ENCODE data around the gene SPEM1.

Gene SPEM1

GRCh38 chr17:7445619-7445968 lies 25.5 kb downstream of the SPEM1 start:
- Mint-ChIP-seq H3K9me3 (no peaks in the 10 kb centered on the region), H3K4me3 (peak overlapping the region; percentile 78 to 85), H3K4me1 (peaks cover 18% of the 10 kb centered on the region in 2 donors), H3K27ac (no peak overlapping the region), H3K36me3 (peaks cover 0 to 4% of the 10 kb centered on the region in 2 donors), H3K27me3 (peaks cover 62 to 80% of the 10 kb centered on the region in 2 donors)
- no peak for DNase-seq
- peak; percentile 66 to 68 for ATAC-seq (replicated peaks)

GRCh38 chr17:7448461-7448860 lies 28.3 kb downstream of the SPEM1 start:
- H3K9me3 Mint-ChIP-seq, result no peaks in the 10 kb centered on the region
- peaks cover 35 to 57% of the 10 kb centered on the region in 2 donors for H3K27me3 Mint-ChIP-seq
- H3K36me3 Mint-ChIP-seq, result peaks cover 0 to 4% of the 10 kb centered on the region in 2 donors
- H3K4me1 Mint-ChIP-seq, result peaks cover 14% of the 10 kb centered on the region in 2 donors
- DNase-seq (no peak), ATAC-seq (replicated peaks) (no peak)
- peak overlapping the region; percentile 4 for H3K27ac Mint-ChIP-seq
- no peak overlapping the region for H3K4me3 Mint-ChIP-seq

GRCh38 chr17:7459961-7460545 lies 39.9 kb downstream of the SPEM1 start:
- Mint-ChIP-seq H3K4me1 (peaks cover 8 to 13% of the 10 kb centered on the region in 2 donors), H3K27me3 (no peaks in the 10 kb centered on the region), H3K27ac (no peak overlapping the region), H3K36me3 (peaks cover 18 to 32% of the 10 kb centered on the region in 2 donors), H3K4me3 (no peak overlapping the region), H3K9me3 (no peaks in the 10 kb centered on the region)
- DNase-seq, result no peak
- no peak for ATAC-seq (replicated peaks)

- DNase-seq (no peak), ATAC-seq (replicated peaks) (no peak)
- H3K4me3 Mint-ChIP-seq, result no peak overlapping the region
- peaks cover 6 to 10% of the 10 kb centered on the region in 2 donors for H3K4me1 Mint-ChIP-seq
- peak overlapping the region; percentile 33 for H3K27ac Mint-ChIP-seq
- no peaks in the 10 kb centered on the region for H3K9me3 Mint-ChIP-seq
- H3K36me3 Mint-ChIP-seq, result peaks cover 22 to 37% of the 10 kb centered on the region in 2 donors
- H3K27me3 Mint-ChIP-seq, result no peaks in the 10 kb centered on the region
Observed at GRCh38 chr17:7460850-7461660, 40.9 kb downstream of the SPEM1 start.

GRCh38 chr17:7462474-7463371 lies 42.6 kb downstream of the SPEM1 start:
- Mint-ChIP-seq H3K4me1 (peaks cover 14 to 17% of the 10 kb centered on the region in 2 donors), H3K9me3 (no peaks in the 10 kb centered on the region), H3K36me3 (peaks cover 33 to 48% of the 10 kb centered on the region in 2 donors), H3K27ac (peak overlapping the region; percentile 76), H3K4me3 (peak overlapping the region in 1 of 2 donors; percentile 45), H3K27me3 (no peaks in the 10 kb centered on the region)
- DNase-seq, result no peak
- no peak for ATAC-seq (replicated peaks)

GRCh38 chr17:7463372-7463846 lies 43.3 kb downstream of the SPEM1 start:
- DNase-seq (no peak), ATAC-seq (replicated peaks) (no peak)
- Mint-ChIP-seq H3K4me1 (peaks cover 15 to 24% of the 10 kb centered on the region in 2 donors), H3K9me3 (no peaks in the 10 kb centered on the region), H3K4me3 (no peak overlapping the region), H3K27ac (no peak overlapping the region), H3K36me3 (peaks cover 33 to 48% of the 10 kb centered on the region in 2 donors), H3K27me3 (no peaks in the 10 kb centered on the region)

- peaks cover 17 to 28% of the 10 kb centered on the region in 2 donors for H3K4me1 Mint-ChIP-seq
- DNase-seq (no peak), ATAC-seq (replicated peaks) (no peak)
- peak overlapping the region; percentile 20 for H3K27ac Mint-ChIP-seq
- no peaks in the 10 kb centered on the region for H3K27me3 Mint-ChIP-seq
- no peaks in the 10 kb centered on the region for H3K9me3 Mint-ChIP-seq
- no peak overlapping the region for H3K4me3 Mint-ChIP-seq
- peaks cover 33 to 43% of the 10 kb centered on the region in 2 donors for H3K36me3 Mint-ChIP-seq
Observed at GRCh38 chr17:7464081-7464480, 44.0 kb downstream of the SPEM1 start.

- no peak overlapping the region for H3K27ac Mint-ChIP-seq
- H3K9me3 Mint-ChIP-seq, result no peaks in the 10 kb centered on the region
- H3K4me1 Mint-ChIP-seq, result peaks cover 17 to 28% of the 10 kb centered on the region in 2 donors
- DNase-seq (no peak), ATAC-seq (replicated peaks) (no peak)
- H3K27me3 Mint-ChIP-seq, result no peaks in the 10 kb centered on the region
- no peak overlapping the region for H3K4me3 Mint-ChIP-seq
- peaks cover 30 to 39% of the 10 kb centered on the region in 2 donors for H3K36me3 Mint-ChIP-seq
Observed at GRCh38 chr17:7465597-7466275, 45.6 kb downstream of the SPEM1 start.

GRCh38 chr17:7466318-7466638 lies 46.2 kb downstream of the SPEM1 start:
- Mint-ChIP-seq H3K27ac (no peak overlapping the region), H3K36me3 (peaks cover 26 to 34% of the 10 kb centered on the region in 2 donors)

GRCh38 chr17:7466639-7467341 lies 46.7 kb downstream of the SPEM1 start:
- H3K27me3 Mint-ChIP-seq, result no peaks in the 10 kb centered on the region
- no peaks in the 10 kb centered on the region for H3K9me3 Mint-ChIP-seq
- DNase-seq, result no peak
- peak overlapping the region in 1 of 2 donors; percentile 15 for H3K4me3 Mint-ChIP-seq
- peak overlapping the region; percentile 88 for H3K27ac Mint-ChIP-seq
- H3K4me1 Mint-ChIP-seq, result peaks cover 18 to 30% of the 10 kb centered on the region in 2 donors
- ATAC-seq (replicated peaks), result no peak
- peaks cover 25 to 32% of the 10 kb centered on the region in 2 donors for H3K36me3 Mint-ChIP-seq

More at GRCh38 chr17:7466318-7466638, 46.2 kb downstream of the SPEM1 start:
- peak overlapping the region in 1 of 2 donors; percentile 15 for H3K4me3 Mint-ChIP-seq
- H3K27me3 Mint-ChIP-seq, result no peaks in the 10 kb centered on the region
- ATAC-seq (replicated peaks), result no peak
- no peak for DNase-seq
- H3K4me1 Mint-ChIP-seq, result peaks cover 17 to 28% of the 10 kb centered on the region in 2 donors
- no peaks in the 10 kb centered on the region for H3K9me3 Mint-ChIP-seq

GRCh38 chr17:7467498-7467897 lies 47.4 kb downstream of the SPEM1 start:
- Mint-ChIP-seq H3K27me3 (no peaks in the 10 kb centered on the region), H3K4me3 (no peak overlapping the region), H3K4me1 (peaks cover 20 to 35% of the 10 kb centered on the region in 2 donors), H3K36me3 (peaks cover 25 to 32% of the 10 kb centered on the region in 2 donors), H3K27ac (no peak overlapping the region), H3K9me3 (no peaks in the 10 kb centered on the region)
- ATAC-seq (replicated peaks) (no peak), DNase-seq (no peak)

- H3K36me3 Mint-ChIP-seq, result peaks cover 24 to 26% of the 10 kb centered on the region in 2 donors
- H3K27me3 Mint-ChIP-seq, result no peaks in the 10 kb centered on the region
- H3K4me1 Mint-ChIP-seq, result peaks cover 18 to 35% of the 10 kb centered on the region in 2 donors
- no peaks in the 10 kb centered on the region for H3K9me3 Mint-ChIP-seq
- no peak overlapping the region for H3K4me3 Mint-ChIP-seq
- DNase-seq (no peak), ATAC-seq (replicated peaks) (no peak)
- H3K27ac Mint-ChIP-seq, result no peak overlapping the region
Observed at GRCh38 chr17:7468290-7468689, 48.2 kb downstream of the SPEM1 start.

GRCh38 chr17:7468804-7469389 lies 48.8 kb downstream of the SPEM1 start:
- ATAC-seq (replicated peaks) (no peak), DNase-seq (no peak)
- Mint-ChIP-seq H3K4me1 (peaks cover 18 to 35% of the 10 kb centered on the region in 2 donors), H3K4me3 (no peak overlapping the region), H3K27ac (no peak overlapping the region), H3K27me3 (no peaks in the 10 kb centered on the region), H3K36me3 (peaks cover 19 to 20% of the 10 kb centered on the region in 2 donors), H3K9me3 (no peaks in the 10 kb centered on the region)

Data from stimulated activated naive B cell treated with anti-CD40 and anti-IgM and Interleukin-4, amounts not matched to agents 10 μg/mL and 1 μg/mL and 100 μg/mL, for 72 hours (primary cell).